ENCODE results near the gene WDR93. TPM values are rescaled to one million over a fixed set of nuclear protein-coding genes. Genes with fewer than 3 reads are reported as not detected.

The WDR93 gene
- total RNA-seq, 1 donor from 2014 or later, result 0.16 TPM

GRCh38 chr15:89673165-89673512 is 17.5 kb upstream of the WDR93 start:
- peak; percentile 42 for ATAC-seq (ENCODE audit: low read depth)
- Mint-ChIP-seq H3K4me1 (no peaks in the 10 kb centered on the region), H3K4me3 (no peak overlapping the region), H3K36me3 (ENCODE audit: low read depth) (no peaks in the 10 kb centered on the region), H3K27me3 (peaks cover 2% of the 10 kb centered on the region), H3K27ac (no peak overlapping the region), H3K9me3 (no peaks in the 10 kb centered on the region)
- CTCF ChIA-PET, result no interaction called here
- POLR2A ChIA-PET, result no interaction called here
- no peak for TF ChIP-seq CTCF (IDR thresholded peaks at IDR 0.05)
- intact Hi-C loops (cut with micrococcal nuclease), result no loop called here
- no peak for DNase-seq

GRCh38 chr15:89674526-89674925 is 16.1 kb upstream of the WDR93 start:
- TF ChIP-seq CTCF (IDR thresholded peaks at IDR 0.05), result no peak
- no peak for ATAC-seq (ENCODE audit: low read depth)
- Mint-ChIP-seq H3K36me3 (ENCODE audit: low read depth) (no peaks in the 10 kb centered on the region), H3K4me1 (no peaks in the 10 kb centered on the region), H3K4me3 (no peak overlapping the region), H3K27me3 (no peaks in the 10 kb centered on the region), H3K27ac (no peak overlapping the region), H3K9me3 (no peaks in the 10 kb centered on the region)
- POLR2A ChIA-PET, result no interaction called here
- CTCF ChIA-PET, result no interaction called here
- intact Hi-C loops (cut with micrococcal nuclease), result no loop called here
- no peak for DNase-seq

GRCh38 chr15:89675606-89676005 is 15.0 kb upstream of the WDR93 start:
- intact Hi-C loops (cut with micrococcal nuclease), result no loop called here
- ATAC-seq (ENCODE audit: low read depth) (no peak), DNase-seq (no peak)
- Mint-ChIP-seq H3K27me3 (no peaks in the 10 kb centered on the region), H3K9me3 (no peaks in the 10 kb centered on the region), H3K36me3 (ENCODE audit: low read depth) (no peaks in the 10 kb centered on the region), H3K4me1 (no peaks in the 10 kb centered on the region), H3K27ac (no peak overlapping the region), H3K4me3 (no peak overlapping the region)
- CTCF ChIA-PET, result no interaction called here
- no peak for TF ChIP-seq CTCF (IDR thresholded peaks at IDR 0.05)
- POLR2A ChIA-PET, result interaction anchor here (0.7 kb wide), 1 partner anchor 190 kb away, joined by 15 read pairs; no protein-coding TSS in a partner anchor

GRCh38 chr15:89677381-89677780 is 13.2 kb upstream of the WDR93 start:
- CTCF ChIA-PET, result no interaction called here
- H3K36me3 Mint-ChIP-seq (ENCODE audit: low read depth), result no peaks in the 10 kb centered on the region
- no peak overlapping the region for H3K27ac Mint-ChIP-seq

DNA sequence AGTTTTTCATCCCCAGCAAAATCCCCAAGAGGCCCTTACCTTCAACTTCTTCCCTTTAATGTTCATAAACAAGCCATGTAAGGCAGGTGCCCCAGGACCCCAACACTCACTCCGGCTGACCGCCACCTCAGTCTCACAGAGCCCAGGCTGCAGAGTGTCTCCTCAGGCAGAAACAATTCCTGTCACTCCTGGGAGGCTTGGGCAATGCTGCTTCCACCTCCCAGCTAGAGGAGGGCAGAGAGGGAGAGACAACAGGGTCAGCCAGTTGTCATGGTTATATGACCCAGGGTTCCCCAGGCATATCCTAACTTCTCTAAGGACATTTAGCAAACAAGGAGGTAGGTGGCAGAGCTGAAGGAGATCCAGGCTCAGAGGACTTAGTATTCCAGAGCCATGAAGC is 11.4 kb upstream of the WDR93 start, which contains the start of gene PLIN1:
Gene PLIN1 (minus strand): TSS at position 156 of the 400 bp plus-strand sequence. CDS start 1,878 bp downstream, outside the sequence.
- no peaks in the 10 kb centered on the region for H3K27me3 Mint-ChIP-seq
- no peak within 1 kb of the TSS for H3K27ac Mint-ChIP-seq
- ATAC-seq (ENCODE audit: low read depth) (no peak), DNase-seq (no peak)
- no peaks in the 10 kb centered on the region for H3K4me1 Mint-ChIP-seq
- TF ChIP-seq CTCF (IDR thresholded peaks at IDR 0.05), result no peak
- ChIA-PET CTCF (no interaction called here), POLR2A (no interaction called here)
- no peaks in the 10 kb centered on the region for H3K36me3 Mint-ChIP-seq (ENCODE audit: low read depth)
- intact Hi-C loops (cut with micrococcal nuclease), result no loop called here
- no peak within 1 kb of the TSS for H3K4me3 Mint-ChIP-seq
- no peaks in the 10 kb centered on the region for H3K9me3 Mint-ChIP-seq

More at GRCh38 chr15:89677381-89677780, 13.2 kb upstream of the WDR93 start:
- no peaks in the 10 kb centered on the region for H3K9me3 Mint-ChIP-seq
- TF ChIP-seq CTCF (IDR thresholded peaks at IDR 0.05), result no peak
- POLR2A ChIA-PET, result no interaction called here
- H3K4me1 Mint-ChIP-seq, result no peaks in the 10 kb centered on the region
- DNase-seq, result no peak
- ATAC-seq (ENCODE audit: low read depth), result no peak
- no peaks in the 10 kb centered on the region for H3K27me3 Mint-ChIP-seq
- H3K4me3 Mint-ChIP-seq, result no peak overlapping the region
- intact Hi-C loops (cut with micrococcal nuclease), result no loop called here

Data from activated B cell treated with CpG ODN at 0.5 μM for 24 hours (primary cell).